Liver (tissue), 9 donors: ENCODE data around the gene CD300LB. TPM values are rescaled to one million over a fixed set of nuclear protein-coding genes. Genes with fewer than 3 reads are reported as not detected.

Source experiments
- DNase-seq: peaks from one replicate; pipeline ENCODE4 v3.0.0-alpha.2; 2017; ENCODE audit warnings: low spot score
- H3K27ac ChIP-seq, 2 donors: one replicate each; pipeline ENCODE4 v1.7.0; 2013; ENCODE audit warnings: inconsistent platforms in 2 of 2, low read length in 2 of 2, control low read depth in 1 of 2, low read depth in 1 of 2, mild to moderate bottlenecking in 1 of 2
- H3K27me3 ChIP-seq, 4 donors: one replicate each; pipeline versions ENCODE4 v1.6.1 to v1.7.0; 2013; ENCODE audit warnings: low read length in 3 of 4, inconsistent platforms in 1 of 4, mild to moderate bottlenecking in 1 of 4, moderate library complexity in 1 of 4; ENCODE audit not compliant: control insufficient read depth in 4 of 4, insufficient read depth in 4 of 4
- H3K36me3 ChIP-seq, 4 donors: one replicate each; pipeline versions ENCODE4 v1.6.1 to v1.7.0; 2013; ENCODE audit warnings: low read length in 3 of 4, mild to moderate bottlenecking in 3 of 4, low read depth in 1 of 4, moderate library complexity in 1 of 4; ENCODE audit not compliant: control insufficient read depth in 4 of 4, insufficient read depth in 3 of 4
- H3K4me1 ChIP-seq, 4 donors: one replicate each; pipeline versions ENCODE4 v1.6.1 to v1.7.0; 2013; ENCODE audit warnings: low read length in 3 of 4, mild to moderate bottlenecking in 3 of 4, moderate library complexity in 1 of 4; ENCODE audit not compliant: control insufficient read depth in 4 of 4, insufficient read depth in 4 of 4
- H3K4me3 ChIP-seq, 3 donors: one replicate each; pipeline versions ENCODE4 v1.6.1 to v1.7.0; 2013; ENCODE audit warnings: low read length in 3 of 3, control low read depth in 1 of 3, low read depth in 1 of 3, mild to moderate bottlenecking in 1 of 3
- H3K9ac ChIP-seq, 2 donors: one replicate each; pipeline ENCODE4 v1.7.0; 2013; ENCODE audit warnings: low read length in 2 of 2, mild to moderate bottlenecking in 2 of 2, moderate library complexity in 2 of 2, control low read depth in 1 of 2, low read depth in 1 of 2
- H3K9me3 ChIP-seq, 4 donors: one replicate each; pipeline versions ENCODE4 v1.6.1 to v1.7.0; 2013; ENCODE audit warnings: low read length in 3 of 4; ENCODE audit not compliant: control insufficient read depth in 4 of 4
- ATF3 ChIP-seq: IDR thresholded peaks from 2 replicates; pipeline ENCODE4 v1.6.1; 2016; ENCODE audit warnings: antibody characterized with exemption
- CTCF ChIP-seq: fragments of 150-350 bp; IDR thresholded peaks from 2 replicates; pipeline ENCODE4 v1.5.1; 2017; ENCODE audit warnings: improper control_type of control experiment, low read depth, low read length; ENCODE audit not compliant: missing input control
- FOXA1 ChIP-seq: IDR thresholded peaks from 2 replicates; pipeline ENCODE4 v1.6.1; 2016; ENCODE audit warnings: antibody characterized with exemption
- FOXA2 ChIP-seq: IDR thresholded peaks from 2 replicates; pipeline ENCODE4 v1.6.1; 2016; ENCODE audit warnings: antibody characterized with exemption
- GABPA ChIP-seq, 2 donors: IDR thresholded peaks in 1 of 2; conservative IDR thresholded peaks in 1 of 2; 2 replicates each; pipeline ENCODE4 v1.6.1; 2016; ENCODE audit warnings: antibody characterized with exemption in 2 of 2, mild to moderate bottlenecking in 1 of 2, moderate library complexity in 1 of 2
- HNF4A ChIP-seq, 2 donors: conservative IDR thresholded peaks; 2 replicates each; pipeline ENCODE4 v1.6.1; 2016; ENCODE audit warnings: antibody characterized with exemption in 2 of 2, mild to moderate bottlenecking in 2 of 2
- MAX ChIP-seq: IDR thresholded peaks from 2 replicates; pipeline ENCODE4 v1.6.1; 2016; ENCODE audit warnings: antibody characterized with exemption
- NR2F2 ChIP-seq: IDR thresholded peaks from 2 replicates; pipeline ENCODE4 v1.6.1; 2016; ENCODE audit warnings: antibody characterized with exemption
- RAD21 ChIP-seq, 2 donors: IDR thresholded peaks; 2 replicates each; pipeline ENCODE4 v1.6.1; 2016; ENCODE audit warnings: antibody characterized with exemption in 2 of 2, mild to moderate bottlenecking in 2 of 2
- REST ChIP-seq: IDR thresholded peaks from 2 replicates; pipeline ENCODE4 v1.6.1; 2016; ENCODE audit warnings: antibody characterized with exemption, mild to moderate bottlenecking
- RXRA ChIP-seq, 2 donors: IDR thresholded peaks; 2 replicates each; pipeline ENCODE4 v1.6.1; 2017 to 2018; ENCODE audit warnings: antibody characterized with exemption in 2 of 2, mild to moderate bottlenecking in 1 of 2
- YY1 ChIP-seq: IDR thresholded peaks from 2 replicates; pipeline ENCODE4 v1.6.1; 2016; ENCODE audit warnings: antibody characterized with exemption, mild to moderate bottlenecking
- WGBS: extraction: QIAGEN DNeasy Blood & Tissue Kit; methylation state at CpG from one replicate; pipeline ENCODE4 v1.1.7; 2013; 5-methylcytosine and 5-hydroxymethylcytosine counted together
- polyA plus RNA-seq, 2 donors: library from polyadenylated mRNA; stranded (reverse) in 1 of 2; unstranded in 1 of 2; fragments of 200-250 nt in 1 of 2; fragments of >200 nt in 1 of 2; fragmentation: Nextera tagmentation in 1 of 2; extraction: Ambion mirVana in 1 of 2; gene quantifications; one replicate each; pipeline versions ENCODE4 v1.2.1 to v1.2.3, GENCODE V29; 2013 to 2015
- total RNA-seq, 2 donors: library from RNA; depleted of rRNA; stranded (reverse); fragments of >200 nt; gene quantifications; one replicate each; pipeline ENCODE4 v1.2.3, GENCODE V29; 2014
- donor health status: healthy.
- donor health status: healthy.
- donor health status: healthy.
- donor health status: healthy.
- donor health status: healthy.

The CD300LB gene
- total and polyA plus RNA-seq, 4 donors, result 0.08 to 0.33 (median 0.09) TPM; not detected in 1

- no peak for DNase-seq
- Histone ChIP-seq H3K36me3 (no peaks in the 10 kb centered on the region), H3K27me3 (no peaks in the 10 kb centered on the region), H3K4me1 (peaks cover 0 to 4% (median 0%) of the 10 kb centered on the region in 4 donors), H3K9me3 (no peaks in the 10 kb centered on the region), H3K27ac (no peak overlapping the region), H3K4me3 (no peak overlapping the region), H3K9ac (no peak overlapping the region)
- WGBS, result 82% methylated on average over 5 of the region's 5 CpGs
- no peak for TF ChIP-seq RAD21 (IDR thresholded peaks at IDR 0.05)
- no peak for TF ChIP-seq HNF4A (conservative IDR thresholded peaks at IDR 0.05)
- TF ChIP-seq FOXA2, result no peak
- TF ChIP-seq REST, result no peak
- TF ChIP-seq MAX, result no peak
- TF ChIP-seq RXRA (IDR thresholded peaks at IDR 0.05), result no peak
- no peak for TF ChIP-seq ATF3
- TF ChIP-seq YY1, result no peak
- no peak for TF ChIP-seq GABPA (IDR thresholded peaks at IDR 0.05 in 1 of 2, conservative IDR thresholded peaks at IDR 0.05 in 1 of 2)
Observed at GRCh38 chr17:74542166-74542565, 10.9 kb upstream of the CD300LB start.

GRCh38 chr17:74541176-74542111 lies 10.2 kb upstream of the CD300LB start:
- peaks cover 0 to 2% (median 0%) of the 10 kb centered on the region in 4 donors for H3K27me3 ChIP-seq
- WGBS, result 67% methylated on average over 23 of the region's 23 CpGs
- H3K9me3 ChIP-seq, result no peaks in the 10 kb centered on the region
- H3K9ac ChIP-seq, result no peak overlapping the region
- peaks cover 0 to 4% (median 0%) of the 10 kb centered on the region in 4 donors for H3K4me1 ChIP-seq
- no peaks in the 10 kb centered on the region for H3K36me3 ChIP-seq
- no peak overlapping the region for H3K4me3 ChIP-seq
- TF ChIP-seq FOXA1, result no peak
- no peak for DNase-seq
- H3K27ac ChIP-seq, result no peak overlapping the region

- no peaks in the 10 kb centered on the region for H3K4me1 ChIP-seq
- no peak for DNase-seq
- H3K27me3 ChIP-seq, result peaks cover 0 to 6% (median 0%) of the 10 kb centered on the region in 4 donors
- no peak overlapping the region for H3K4me3 ChIP-seq
- H3K9me3 ChIP-seq, result no peaks in the 10 kb centered on the region
- H3K27ac ChIP-seq, result no peak overlapping the region
- TF ChIP-seq CTCF (no peak), RAD21 (IDR thresholded peaks at IDR 0.05) (no peak), REST (no peak), FOXA2 (no peak), NR2F2 (no peak)
- H3K9ac ChIP-seq, result no peak overlapping the region
- 67% methylated on average over 10 of the region's 10 CpGs for WGBS
- H3K36me3 ChIP-seq, result no peaks in the 10 kb centered on the region
Observed at GRCh38 chr17:74539281-74539820, 8.1 kb upstream of the CD300LB start.
